Gastroesophageal sphincter (tissue), 4 donors: ENCODE measurements around the gene TECTA. TPM values are rescaled to one million over a fixed set of nuclear protein-coding genes. Genes with fewer than 3 reads are reported as not detected.
A peak's percentile ranks its signal among the peaks of the same experiment; 100 is the strongest.

Experiments
- ATAC-seq: fragments of 150-250 bp; one replicate; pipeline ENCODE4 v1.9.1; 2016; ENCODE audit warnings: mild to moderate bottlenecking, moderate library complexity
- H3K27ac ChIP-seq, 4 donors: fragments of 200-600 bp; sonication (generic) in 3 of 4; 1 replicate in 3 of 4; 2 replicates in 1 of 4; pipeline ENCODE4 v1.5.1; 2016 to 2019
- H3K27me3 ChIP-seq: fragments of 200-600 bp; sonication (generic); one replicate; pipeline ENCODE4 v1.5.1; 2019
- H3K36me3 ChIP-seq, 2 donors: fragments of 200-600 bp; sonication (generic); one replicate each; pipeline ENCODE4 v1.5.1; 2019; ENCODE audit warnings: control low read depth in 1 of 2
- H3K4me1 ChIP-seq, 3 donors: fragments of 200-600 bp; sonication (generic); 1 replicate in 2 of 3; 2 replicates in 1 of 3; pipeline ENCODE4 v1.5.1; 2016 to 2019; ENCODE audit warnings: control low read depth in 2 of 3
- H3K4me3 ChIP-seq, 2 donors: fragments of 200-600 bp; sonication (generic); one replicate each; pipeline ENCODE4 v1.5.1; 2019; ENCODE audit warnings: mild to moderate bottlenecking in 1 of 2, moderate library complexity in 1 of 2
- H3K9me3 ChIP-seq, 3 donors: fragments of 200-600 bp; sonication (generic); one replicate each; pipeline ENCODE4 v1.5.1; 2017 to 2019; ENCODE audit warnings: control low read depth in 2 of 3
- EP300 ChIP-seq: sonication (generic); formaldehyde crosslinking; IDR thresholded peaks from one replicate; pipeline ENCODE4 v1.6.1; 2017; ENCODE audit warnings: antibody characterized with exemption, mild to moderate bottlenecking
- POLR2A ChIP-seq, 2 donors: fragments of 450-650 bp; IDR thresholded peaks; one replicate each; pipeline ENCODE4 v1.6.1; 2017; ENCODE audit warnings: antibody characterized with exemption in 2 of 2, mild to moderate bottlenecking in 2 of 2, moderate library complexity in 1 of 2
- POLR2AphosphoS5 ChIP-seq: sonication (generic); formaldehyde crosslinking; IDR thresholded peaks from one replicate; pipeline ENCODE4 v1.6.1; 2017; ENCODE audit warnings: antibody characterized with exemption
- WGBS, 2 donors: methylation state at CpG; one replicate each; pipeline ENCODE4 v1.1.5; 2018; ENCODE audit warnings: low coverage in 1 of 2; 5-methylcytosine and 5-hydroxymethylcytosine counted together
- total RNA-seq, 4 donors: library from RNA; depleted of rRNA; stranded (reverse); fragments of >200 nt; gene quantifications; one replicate each; pipeline ENCODE4 v1.1.0, GENCODE V29; 2016
- TF ChIP-seq, protein P1 (sequence below), 4 experiments: fragments of 200-600 bp in 2 of 4; fragments of 450-650 bp in 2 of 4; sonication (generic) in 1 of 4; IDR thresholded peaks; one replicate each; pipeline ENCODE4 v1.5.1; 2017 to 2019; ENCODE audit warnings: antibody characterized with exemption in 4 of 4, mild to moderate bottlenecking in 2 of 4, moderate library complexity in 2 of 4

TECTA gene
- total RNA-seq, 4 donors from 2014 or later: 0.35 to 1.3 (median 0.78) TPM; not detected in 1

GRCh38 chr11:121067453-121067852 lies 33.6 kb upstream of the TECTA start:
- no peak overlapping the region for H3K4me3 ChIP-seq
- 67 to 93% methylated on average over 2 of the region's 2 CpGs for WGBS, 2 donors
- H3K36me3 ChIP-seq: peaks cover 0 to 66% of the 10 kb centered on the region in 2 donors
- no peak for TF ChIP-seq EP300
- TF ChIP-seq, protein P1, sequence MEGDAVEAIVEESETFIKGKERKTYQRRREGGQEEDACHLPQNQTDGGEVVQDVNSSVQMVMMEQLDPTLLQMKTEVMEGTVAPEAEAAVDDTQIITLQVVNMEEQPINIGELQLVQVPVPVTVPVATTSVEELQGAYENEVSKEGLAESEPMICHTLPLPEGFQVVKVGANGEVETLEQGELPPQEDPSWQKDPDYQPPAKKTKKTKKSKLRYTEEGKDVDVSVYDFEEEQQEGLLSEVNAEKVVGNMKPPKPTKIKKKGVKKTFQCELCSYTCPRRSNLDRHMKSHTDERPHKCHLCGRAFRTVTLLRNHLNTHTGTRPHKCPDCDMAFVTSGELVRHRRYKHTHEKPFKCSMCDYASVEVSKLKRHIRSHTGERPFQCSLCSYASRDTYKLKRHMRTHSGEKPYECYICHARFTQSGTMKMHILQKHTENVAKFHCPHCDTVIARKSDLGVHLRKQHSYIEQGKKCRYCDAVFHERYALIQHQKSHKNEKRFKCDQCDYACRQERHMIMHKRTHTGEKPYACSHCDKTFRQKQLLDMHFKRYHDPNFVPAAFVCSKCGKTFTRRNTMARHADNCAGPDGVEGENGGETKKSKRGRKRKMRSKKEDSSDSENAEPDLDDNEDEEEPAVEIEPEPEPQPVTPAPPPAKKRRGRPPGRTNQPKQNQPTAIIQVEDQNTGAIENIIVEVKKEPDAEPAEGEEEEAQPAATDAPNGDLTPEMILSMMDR (IDR thresholded peaks at IDR 0.05): no peak
- no peak for TF ChIP-seq POLR2A (IDR thresholded peaks at IDR 0.05)
- TF ChIP-seq POLR2AphosphoS5: no peak
- H3K27ac ChIP-seq: no peak overlapping the region
- no peaks in the 10 kb centered on the region for H3K27me3 ChIP-seq
- no peaks in the 10 kb centered on the region for H3K9me3 ChIP-seq
- ATAC-seq: no peak
- H3K4me1 ChIP-seq: peaks cover 0 to 17% (median 9%) of the 10 kb centered on the region in 3 donors

DNA sequence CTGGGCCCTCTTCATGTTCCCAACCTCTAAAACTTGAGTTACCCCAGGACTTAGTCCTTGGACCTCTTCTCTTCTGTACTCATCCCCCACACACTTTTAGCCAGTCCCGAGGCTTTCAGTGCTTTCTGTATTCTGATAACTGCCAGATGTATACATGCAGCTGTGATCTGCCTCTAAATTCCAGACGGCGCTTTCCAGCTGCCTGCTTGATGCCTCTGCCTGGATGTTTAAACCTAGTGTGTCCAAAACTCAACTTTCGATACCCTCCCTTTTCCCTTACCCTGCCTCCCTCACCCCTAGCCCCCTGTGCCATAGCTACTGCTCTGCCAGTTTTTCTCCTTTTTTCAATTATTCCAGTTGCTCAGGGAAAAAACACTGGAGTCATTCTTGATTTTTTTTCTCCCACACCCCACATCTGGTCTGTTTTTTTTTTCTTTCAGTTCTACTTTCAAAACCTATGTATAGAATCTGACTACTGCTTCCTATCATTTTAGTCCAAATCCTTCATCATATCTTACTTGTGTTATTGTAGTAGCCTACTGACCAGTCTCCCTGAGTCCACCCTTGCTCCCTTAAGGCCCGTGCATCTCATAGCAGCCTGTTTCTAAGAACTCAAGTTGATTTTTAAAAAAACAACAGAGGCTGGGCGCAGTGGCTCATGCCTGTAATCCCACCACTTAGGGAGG lies 32.9 kb upstream of the TECTA start:
- Histone ChIP-seq H3K9me3 (no peaks in the 10 kb centered on the region), H3K4me1 (peaks cover 0 to 17% (median 9%) of the 10 kb centered on the region in 3 donors), H3K27ac (no peak overlapping the region), H3K4me3 (no peak overlapping the region), H3K36me3 (peaks cover 0 to 60% of the 10 kb centered on the region in 2 donors), H3K27me3 (no peaks in the 10 kb centered on the region)
- TF ChIP-seq, protein P1 (IDR thresholded peaks at IDR 0.05): no peak
- TF ChIP-seq POLR2AphosphoS5: no peak
- no peak for ATAC-seq
- WGBS, 2 donors: 60 to 80% methylated on average over 1 to 5 of the region's 6 CpGs

GRCh38 chr11:121068787-121069186 lies 32.3 kb upstream of the TECTA start:
- WGBS, 2 donors: 81 to 99% methylated on average over 3 to 6 of the region's 6 CpGs
- ATAC-seq: no peak
- Histone ChIP-seq H3K4me1 (peaks cover 0 to 17% (median 9%) of the 10 kb centered on the region in 3 donors), H3K9me3 (no peaks in the 10 kb centered on the region), H3K36me3 (peaks cover 0 to 59% of the 10 kb centered on the region in 2 donors), H3K4me3 (no peak overlapping the region), H3K27me3 (no peaks in the 10 kb centered on the region), H3K27ac (no peak overlapping the region)
- TF ChIP-seq POLR2A (IDR thresholded peaks at IDR 0.05) (no peak), POLR2AphosphoS5 (no peak), EP300 (no peak)
- TF ChIP-seq, protein P1 (IDR thresholded peaks at IDR 0.05): no peak

- Histone ChIP-seq H3K4me1 (peaks cover 0 to 17% (median 9%) of the 10 kb centered on the region in 3 donors), H3K27ac (peak overlapping the region in 3 of 4 donors; percentile 18 to 31 (median 28)), H3K36me3 (peaks cover 0 to 47% of the 10 kb centered on the region in 2 donors), H3K4me3 (no peak overlapping the region), H3K27me3 (no peaks in the 10 kb centered on the region), H3K9me3 (no peaks in the 10 kb centered on the region)
- WGBS, 2 donors: 57 to 88% methylated on average over 2 of the region's 2 CpGs
- no peak for TF ChIP-seq POLR2A (IDR thresholded peaks at IDR 0.05)
- TF ChIP-seq, protein P1 (IDR thresholded peaks at IDR 0.05): no peak
- no peak for TF ChIP-seq POLR2AphosphoS5
- ATAC-seq: no peak
Measured at GRCh38 chr11:121070951-121071845, 29.8 kb upstream of the TECTA start.
